HL-60 (cell line): ENCODE data around the gene KCNAB1.

Experiments
- DNase-seq, 2 experiments: peaks; one replicate each; pipeline ENCODE4 v3.0.0-alpha.2; 2010 to 2020; ENCODE audit warnings: low read depth in 1 of 2, low spot score in 1 of 2
- H3K27ac ChIP-seq: fragments of 250-450 bp; sonication (Bioruptor Pico); replicated peaks from 2 replicates; pipeline ENCODE4 v1.5.1; 2020; ENCODE audit warnings: mild to moderate bottlenecking, moderate library complexity
- H3K27me3 ChIP-seq: fragments of 250-450 bp; sonication (Bioruptor Pico); 2 replicates; pipeline ENCODE4 v1.5.1; 2021; ENCODE audit warnings: mild to moderate bottlenecking, moderate library complexity; ENCODE audit not compliant: insufficient read depth, poor library complexity, severe bottlenecking
- H3K4me3 ChIP-seq: replicated peaks from 2 replicates; pipeline ENCODE4 v1.5.1; 2011; ENCODE audit warnings: mild to moderate bottlenecking, control low read depth, low read length; ENCODE audit not compliant: insufficient read depth
- CTCF ChIP-seq: IDR thresholded peaks from one replicate; pipeline ENCODE4 v1.5.1; 2011; ENCODE audit warnings: low read length, control low read depth, inconsistent platforms; ENCODE audit not compliant: insufficient read depth
- GABPA ChIP-seq: IDR thresholded peaks from 2 replicates; pipeline ENCODE4 v1.6.1; 2012; ENCODE audit warnings: low read depth
- POLR2AphosphoS5 ChIP-seq: IDR thresholded peaks from 2 replicates; pipeline ENCODE4 v1.6.1; 2012; ENCODE audit warnings: low read depth
- REST ChIP-seq: IDR thresholded peaks from 2 replicates; pipeline ENCODE4 v1.6.1; 2012; ENCODE audit warnings: low read depth; ENCODE audit not compliant: insufficient replicate concordance
- SPI1 ChIP-seq: IDR thresholded peaks from 2 replicates; pipeline ENCODE4 v1.6.1; 2012; ENCODE audit warnings: low read depth, mild to moderate bottlenecking, borderline replicate concordance

KCNAB1 gene

GRCh38 chr3:156341831-156342416 is 221.5 kb downstream of the KCNAB1 start:
- no peak for DNase-seq
- Histone ChIP-seq H3K27me3 (peaks cover 3% of the 10 kb centered on the region), H3K4me3 (no peak overlapping the region), H3K27ac (no peak overlapping the region)
- TF ChIP-seq SPI1 (peak; percentile 64; the same call in 1 of the 2 replicates), CTCF (no peak), REST (no peak)

DNA sequence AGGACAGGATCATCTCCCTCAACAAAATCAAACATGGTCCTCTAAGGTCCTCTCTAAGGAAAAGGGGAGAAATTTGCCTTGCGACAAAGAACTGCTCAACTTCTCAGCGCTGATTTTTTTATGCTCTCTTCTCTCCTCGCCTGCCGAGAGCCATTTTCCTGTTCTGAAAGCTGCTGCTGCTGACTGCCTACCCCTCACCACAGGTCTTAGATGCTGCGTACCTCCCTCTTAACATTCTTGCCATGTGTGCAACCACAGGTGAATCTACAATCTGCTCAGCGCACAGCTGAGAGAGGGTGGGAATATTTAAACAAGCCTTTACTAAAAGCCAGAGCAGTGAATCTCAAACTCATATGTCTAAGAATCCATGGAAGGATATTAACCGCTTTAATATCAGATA is 223.8 kb downstream of the KCNAB1 start:
- no peak for TF ChIP-seq SPI1
- TF ChIP-seq POLR2AphosphoS5: no peak
- TF ChIP-seq GABPA: no peak
- TF ChIP-seq REST: no peak
- no peak for TF ChIP-seq CTCF
- Histone ChIP-seq H3K27ac (no peak overlapping the region), H3K4me3 (no peak overlapping the region), H3K27me3 (peaks cover 5% of the 10 kb centered on the region)
- no peak for DNase-seq

DNA sequence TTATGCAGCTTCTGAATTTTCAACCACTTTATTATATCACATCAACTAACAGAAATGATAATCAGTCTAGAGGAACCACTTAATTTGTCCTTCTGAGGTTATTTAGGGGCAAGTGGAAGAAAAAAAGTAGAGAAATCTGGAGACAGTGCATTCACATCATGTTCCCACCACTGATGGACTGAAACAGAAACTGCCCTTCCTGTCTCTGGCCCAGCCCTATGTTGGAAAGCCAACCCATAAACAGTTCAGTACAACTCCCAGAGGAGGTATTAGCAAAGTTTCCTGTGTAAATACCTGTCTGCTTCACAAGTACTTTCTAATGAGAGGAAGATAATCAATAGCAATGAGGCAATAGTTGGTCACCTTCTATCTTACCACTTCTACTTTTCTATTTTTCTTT is 228.7 kb downstream of the KCNAB1 start:
- H3K27ac ChIP-seq: no peak overlapping the region
- peaks cover 5% of the 10 kb centered on the region for H3K27me3 ChIP-seq
- no peak for TF ChIP-seq CTCF
- no peak for TF ChIP-seq POLR2AphosphoS5
- TF ChIP-seq REST: no peak
- TF ChIP-seq SPI1: no peak
- no peak for TF ChIP-seq GABPA
- no peak overlapping the region for H3K4me3 ChIP-seq
- DNase-seq: no peak
